Naive thymus-derived CD4-positive, alpha-beta T cell (primary cell): ENCODE data around the gene SH3D21. TPM values are rescaled to one million over a fixed set of nuclear protein-coding genes. Genes with fewer than 3 reads are reported as not detected.

ENCODE experiments used
- ATAC-seq: fragments of 150-1000 bp; cut with Tn5 transposase; 2 replicates; pipeline ENCODE4 v1.10.0; 2021; ENCODE audit warnings: mild to moderate bottlenecking, moderate library complexity
- CTCF ChIA-PET: fragments of 350-600 bp; sonication (Branson Sonifier 250); formaldehyde crosslinking; loops from one replicate; lab custom pipeline; 2021; ENCODE audit warnings: antibody characterized with exemption; lab: Charles Lee
- POLR2A ChIA-PET: fragments of 350-600 bp; sonication (Branson Sonifier 250); formaldehyde crosslinking; loops from one replicate; lab custom pipeline; 2021; ENCODE audit warnings: antibody characterized with exemption, inconsistent platforms; lab: Charles Lee
- DNase-seq, 9 donors: peaks; one replicate each; pipeline versions ENCODE4 v3.0.0 to v3.0.0-alpha.2; 2020 to 2022; ENCODE audit warnings: mixed read lengths in 1 of 9
- H3K27ac ChIP-seq: one replicate; pipeline ENCODE4 v1.7.0; 2013; ENCODE audit warnings: mild to moderate bottlenecking, low read depth, low read length, moderate library complexity
- H3K27me3 ChIP-seq, 2 donors: one replicate each; pipeline ENCODE4 v1.7.0; 2013; ENCODE audit warnings: low read length in 2 of 2, mild to moderate bottlenecking in 2 of 2, moderate library complexity in 2 of 2; ENCODE audit not compliant: control insufficient read depth in 2 of 2, insufficient read depth in 2 of 2
- H3K36me3 ChIP-seq, 3 experiments: 1 replicate in 2 of 3; 2 replicates in 1 of 3; pipeline ENCODE4 v1.7.0; 2013; ENCODE audit warnings: low read length in 3 of 3, mild to moderate bottlenecking in 3 of 3, moderate library complexity in 1 of 3; ENCODE audit not compliant: insufficient read depth in 3 of 3, control insufficient read depth in 2 of 3
- H3K4me1 ChIP-seq, 2 donors: one replicate each; pipeline ENCODE4 v1.7.0; 2013; ENCODE audit warnings: low read length in 2 of 2, mild to moderate bottlenecking in 2 of 2, moderate library complexity in 1 of 2; ENCODE audit not compliant: control insufficient read depth in 2 of 2, insufficient read depth in 2 of 2
- H3K4me3 ChIP-seq: 2 replicates; pipeline ENCODE4 v1.7.0; 2013; ENCODE audit warnings: mild to moderate bottlenecking, low read length
- H3K9me3 ChIP-seq, 3 experiments: 1 replicate in 2 of 3; 2 replicates in 1 of 3; pipeline ENCODE4 v1.7.0; 2013; ENCODE audit warnings: low read length in 3 of 3; ENCODE audit not compliant: control insufficient read depth in 2 of 3
- H3K27ac Mint-ChIP-seq, 9 donors: one replicate each; pipeline ENCODE4 v1.8.0; 2020 to 2022; ENCODE audit warnings: mixed read lengths in 9 of 9, mild to moderate bottlenecking in 8 of 9, moderate library complexity in 5 of 9, inconsistent platforms in 2 of 9
- H3K27me3 Mint-ChIP-seq, 5 donors: one replicate each; pipeline ENCODE4 v1.8.0; 2021 to 2022; ENCODE audit warnings: mixed read lengths in 5 of 5, mild to moderate bottlenecking in 1 of 5
- H3K36me3 Mint-ChIP-seq, 5 donors: one replicate each; pipeline ENCODE4 v1.8.0; 2020 to 2022; ENCODE audit warnings: mixed read lengths in 5 of 5, mild to moderate bottlenecking in 3 of 5, inconsistent platforms in 1 of 5
- H3K4me1 Mint-ChIP-seq, 7 donors: one replicate each; pipeline ENCODE4 v1.8.0; 2020 to 2022; ENCODE audit warnings: mixed read lengths in 7 of 7, mild to moderate bottlenecking in 3 of 7, inconsistent platforms in 1 of 7
- H3K4me3 Mint-ChIP-seq, 10 donors: one replicate each; pipeline ENCODE4 v1.8.0; 2020 to 2022; ENCODE audit warnings: mild to moderate bottlenecking in 10 of 10, mixed read lengths in 10 of 10, moderate library complexity in 6 of 10, inconsistent platforms in 2 of 10
- H3K9me3 Mint-ChIP-seq, 11 donors: one replicate each; pipeline ENCODE4 v1.8.0; 2020 to 2022; ENCODE audit warnings: mixed read lengths in 11 of 11, mild to moderate bottlenecking in 4 of 11, inconsistent platforms in 1 of 11, moderate library complexity in 1 of 11
- intact Hi-C, 2 donors: fragments of 100-400 bp; cut with micrococcal nuclease; formaldehyde crosslinking; loops; one replicate each; pipeline ENCODE4 v1.15.1; 2023
- polyA plus RNA-seq, 2 donors: library from polyadenylated mRNA; unstranded; fragments of 300-500 nt; fragmentation: Illumina TruSeq; gene quantifications; one replicate each; pipeline ENCODE4 v1.2.3, GENCODE V29; 2021
- total RNA-seq, 6 experiments: library from RNA in 5 of 6; stranded (reverse) in 5 of 6; gene quantifications; 1 replicate in 5 of 6; 2 replicates in 1 of 6; pipeline ENCODE4 v1.2.3 and lab custom pipeline; 2021 to 2026

The SH3D21 gene
- total and polyA plus RNA-seq, 7 experiments from 2014 or later = 0.17 to 21.7 (median 3.0) TPM

GRCh38 chr1:36309397-36309796, 3.2 kb downstream of the SH3D21 start:
- peaks cover 0 to 3% (median 0%) of the 10 kb centered on the region in 11 donors for H3K9me3 Mint-ChIP-seq
- H3K27me3 ChIP-seq = no peaks in the 10 kb centered on the region
- no peaks in the 10 kb centered on the region for H3K9me3 ChIP-seq
- peaks cover 6 to 35% (median 13%) of the 10 kb centered on the region in 7 donors for H3K4me1 Mint-ChIP-seq
- no peak for ATAC-seq
- no peak overlapping the region for H3K4me3 ChIP-seq
- H3K36me3 Mint-ChIP-seq = peaks cover 0 to 12% (median 0%) of the 10 kb centered on the region in 5 donors
- peak overlapping the region in 1 of 10 donors; percentile 6 for H3K4me3 Mint-ChIP-seq
- peak overlapping the region in 1 of 9 donors; percentile 84 for H3K27ac Mint-ChIP-seq
- ChIA-PET POLR2A (interaction anchor here (0.6 to 0.8 kb wide), 2 partner anchors 9 to 75 kb away, joined by 3 read pairs; no protein-coding TSS in a partner anchor), CTCF (interaction anchor here (0.6 kb wide), 1 partner anchor 288 kb away, joined by 3 read pairs; no protein-coding TSS in a partner anchor)
- intact Hi-C loops = no loop called here
- no peaks in the 10 kb centered on the region for H3K36me3 ChIP-seq
- no peaks in the 10 kb centered on the region for H3K27me3 Mint-ChIP-seq
- DNase-seq = no peak
- H3K27ac ChIP-seq = no peak overlapping the region
- peaks cover 0 to 6% of the 10 kb centered on the region in 2 donors for H3K4me1 ChIP-seq

- Mint-ChIP-seq H3K4me1 (peaks cover 14 to 29% (median 21%) of the 10 kb centered on the region in 7 donors), H3K9me3 (no peaks in the 10 kb centered on the region), H3K27ac (peak overlapping the region in 7 of 9 donors; percentile 26 to 81 (median 38)), H3K27me3 (peaks cover 0 to 2% (median 0%) of the 10 kb centered on the region in 5 donors), H3K4me3 (peak overlapping the region; percentile 68 to 87 (median 80)), H3K36me3 (peaks cover 0 to 10% (median 0%) of the 10 kb centered on the region in 5 donors)
- H3K27ac ChIP-seq = no peak overlapping the region
- H3K36me3 ChIP-seq = no peaks in the 10 kb centered on the region
- no peaks in the 10 kb centered on the region for H3K9me3 ChIP-seq
- H3K4me3 ChIP-seq = no peak overlapping the region
- no peak for ATAC-seq
- ChIA-PET POLR2A (interaction anchor here (1.2 to 1.5 kb wide), 2 partner anchors 14 to 97 kb away, joined by 5 to 6 read pairs; partner anchors contain the start of gene SH3D21), CTCF (no interaction called here)
- peak in 1 of 9 donors; percentile 5 for DNase-seq
- no peaks in the 10 kb centered on the region for H3K27me3 ChIP-seq
- intact Hi-C loops = loop anchor here (1.0 to 2.0 kb wide), 2 partner anchors 13 to 14 kb away; partner anchors contain the start of gene SH3D21 (in 1 of the 2)
- peaks cover 10 to 11% of the 10 kb centered on the region in 2 donors for H3K4me1 ChIP-seq
Measured at GRCh38 chr1:36320291-36320761, 14.2 kb downstream of the SH3D21 start.

- Mint-ChIP-seq H3K4me3 (peak overlapping the region; percentile 68 to 87 (median 80)), H3K4me1 (peaks cover 14 to 29% (median 23%) of the 10 kb centered on the region in 7 donors), H3K27ac (peak overlapping the region in 6 of 9 donors; percentile 26 to 81 (median 44)), H3K9me3 (no peaks in the 10 kb centered on the region), H3K36me3 (peaks cover 0 to 10% (median 0%) of the 10 kb centered on the region in 5 donors), H3K27me3 (peaks cover 0 to 5% (median 0%) of the 10 kb centered on the region in 5 donors)
- Histone ChIP-seq H3K4me3 (peak overlapping the region; percentile 37), H3K27me3 (no peaks in the 10 kb centered on the region), H3K4me1 (peaks cover 10 to 11% of the 10 kb centered on the region in 2 donors), H3K27ac (peak overlapping the region; percentile 14), H3K9me3 (no peaks in the 10 kb centered on the region), H3K36me3 (no peaks in the 10 kb centered on the region)
- ATAC-seq (no peak), DNase-seq (peak in 1 of 9 donors; percentile 5)
- intact Hi-C loops = loop anchor here (1.0 to 2.0 kb wide), 2 partner anchors 13 to 14 kb away; partner anchors contain the start of gene SH3D21 (in 1 of the 2)
- CTCF ChIA-PET = no interaction called here
- POLR2A ChIA-PET = interaction anchor here (1.2 to 1.5 kb wide), 2 partner anchors 14 to 98 kb away, joined by 5 to 6 read pairs; partner anchors contain the start of gene SH3D21
Measured at GRCh38 chr1:36320767-36321118, 14.6 kb downstream of the SH3D21 start.

- DNase-seq = peak in 5 of 9 donors; percentile 12 to 51 (median 23)
- peaks cover 0 to 10% (median 0%) of the 10 kb centered on the region in 5 donors for H3K36me3 Mint-ChIP-seq
- no peaks in the 10 kb centered on the region for H3K9me3 ChIP-seq
- H3K27ac ChIP-seq = peak overlapping the region; percentile 14
- peaks cover 14 to 29% (median 23%) of the 10 kb centered on the region in 7 donors for H3K4me1 Mint-ChIP-seq
- no peaks in the 10 kb centered on the region for H3K36me3 ChIP-seq
- intact Hi-C loops = loop anchor here in 1 of 2 donors (2.0 kb wide), 1 partner anchor 15 kb away; the partner anchor contains the start of gene SH3D21
- no peaks in the 10 kb centered on the region for H3K9me3 Mint-ChIP-seq
- no peaks in the 10 kb centered on the region for H3K27me3 ChIP-seq
- ChIA-PET CTCF (interaction anchor here (3.3 kb wide), 1 partner anchor 21 kb away, joined by 9 read pairs; no protein-coding TSS in a partner anchor), POLR2A (interaction anchor here (0.7 to 1.6 kb wide), 4 partner anchors 15 to 509 kb away, joined by 3 to 4 read pairs (median 3); partner anchors contain the start of gene SH3D21)
- peak overlapping the region in 3 of 9 donors; percentile 49 to 90 (median 62) for H3K27ac Mint-ChIP-seq
- peak overlapping the region; percentile 62 to 87 (median 80) for H3K4me3 Mint-ChIP-seq
- H3K4me1 ChIP-seq = peaks cover 10 to 11% of the 10 kb centered on the region in 2 donors
- peak overlapping the region; percentile 37 for H3K4me3 ChIP-seq
- H3K27me3 Mint-ChIP-seq = peaks cover 0 to 5% (median 0%) of the 10 kb centered on the region in 5 donors
- ATAC-seq = peak; percentile 43
Measured at GRCh38 chr1:36321119-36321951, 15.2 kb downstream of the SH3D21 start.

- DNase-seq = peak in 1 of 9 donors; percentile 5
- Mint-ChIP-seq H3K36me3 (peaks cover 0 to 10% (median 0%) of the 10 kb centered on the region in 5 donors), H3K4me3 (peak overlapping the region in 9 of 10 donors; percentile 68 to 87 (median 76)), H3K27ac (peak overlapping the region in 2 of 9 donors; percentile 62 to 90), H3K4me1 (peaks cover 14 to 29% (median 23%) of the 10 kb centered on the region in 7 donors), H3K27me3 (peaks cover 0 to 5% (median 0%) of the 10 kb centered on the region in 5 donors), H3K9me3 (no peaks in the 10 kb centered on the region)
- Histone ChIP-seq H3K27ac (no peak overlapping the region), H3K27me3 (no peaks in the 10 kb centered on the region), H3K4me1 (peaks cover 10 to 11% of the 10 kb centered on the region in 2 donors), H3K36me3 (no peaks in the 10 kb centered on the region), H3K4me3 (no peak overlapping the region), H3K9me3 (no peaks in the 10 kb centered on the region)
- intact Hi-C loops = loop anchor here in 1 of 2 donors (2.0 kb wide), 1 partner anchor 45 kb away; no protein-coding TSS in a partner anchor
- CTCF ChIA-PET = interaction anchor here (3.3 kb wide), 1 partner anchor 20 kb away, joined by 9 read pairs; no protein-coding TSS in a partner anchor
- POLR2A ChIA-PET = interaction anchor here (0.7 to 1.6 kb wide), 4 partner anchors 16 to 510 kb away, joined by 3 to 4 read pairs (median 3); partner anchors contain the start of gene SH3D21
- ATAC-seq = no peak
Measured at GRCh38 chr1:36322041-36322785, 16.0 kb downstream of the SH3D21 start.
